Measurements from ENCODE around the gene CASTOR2.
"Not testable (repeated sequence)": the region's sequence is repeated elsewhere in the genome, so short reads cannot be mapped to it uniquely, and the experiment has no call there.

Gene CASTOR2

DNA sequence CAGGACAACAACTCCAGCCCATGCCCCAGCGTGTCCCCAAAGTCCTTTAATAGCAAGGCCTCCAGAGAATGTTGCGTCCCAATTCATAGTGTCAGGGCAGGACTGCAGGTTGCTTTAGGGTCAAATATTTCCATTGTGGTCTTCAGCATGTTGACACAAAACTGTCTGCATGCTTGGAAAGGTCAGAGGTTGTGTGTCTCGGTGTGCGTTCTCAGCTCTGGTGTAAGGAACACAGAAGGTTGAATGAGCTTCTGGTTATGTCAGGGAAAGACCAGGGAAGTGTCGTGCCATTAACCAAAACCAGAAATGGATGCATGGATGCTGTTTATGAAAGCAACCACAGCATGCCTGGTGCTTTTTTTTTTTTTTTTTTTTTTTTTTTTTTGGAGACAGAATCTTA, 31.9 kb downstream of the CASTOR2 start:
- DNase-seq, result not testable (repeated sequence)

DNA sequence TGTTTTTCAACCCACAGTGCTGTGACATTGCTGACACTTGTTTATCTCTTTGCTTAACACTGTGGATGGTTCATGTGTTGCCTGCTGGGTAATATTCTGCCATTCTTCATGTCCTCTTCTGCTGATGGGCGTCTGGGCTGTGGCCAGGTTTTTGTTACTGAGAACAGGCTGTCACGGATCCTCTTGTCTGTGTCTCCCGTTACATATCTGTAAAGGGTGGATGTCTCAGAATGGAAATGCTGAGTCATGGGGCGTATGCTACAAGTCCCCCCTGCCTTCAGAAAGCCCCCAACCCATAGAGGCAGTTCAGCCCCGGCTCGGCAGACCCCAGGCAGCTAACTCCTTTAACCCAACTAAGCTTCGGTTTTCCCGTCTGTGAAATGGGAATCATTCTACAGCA, 33.3 kb downstream of the CASTOR2 start:
- peak; percentile 66 for DNase-seq

DNA sequence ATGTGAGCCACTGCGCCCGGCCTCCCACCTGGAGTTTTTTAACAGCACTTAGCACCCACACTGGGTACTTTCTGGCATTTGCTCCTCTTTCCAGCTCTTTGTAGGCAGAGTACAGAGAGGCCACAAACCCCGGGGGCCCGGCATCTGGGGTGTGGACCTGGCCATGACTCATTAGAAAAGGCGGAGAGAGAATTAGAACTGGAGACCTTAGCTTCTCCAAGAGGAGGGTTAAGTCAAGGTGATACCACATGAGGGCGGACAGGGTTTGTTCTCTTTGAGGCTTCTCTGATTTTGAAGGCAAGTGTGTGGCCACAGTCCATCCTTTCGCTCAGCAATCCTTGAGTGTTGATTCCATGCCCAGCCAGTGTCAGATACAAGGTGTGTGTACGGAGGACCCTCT, 36.9 kb downstream of the CASTOR2 start:
- DNase-seq, result not testable (repeated sequence)

DNA sequence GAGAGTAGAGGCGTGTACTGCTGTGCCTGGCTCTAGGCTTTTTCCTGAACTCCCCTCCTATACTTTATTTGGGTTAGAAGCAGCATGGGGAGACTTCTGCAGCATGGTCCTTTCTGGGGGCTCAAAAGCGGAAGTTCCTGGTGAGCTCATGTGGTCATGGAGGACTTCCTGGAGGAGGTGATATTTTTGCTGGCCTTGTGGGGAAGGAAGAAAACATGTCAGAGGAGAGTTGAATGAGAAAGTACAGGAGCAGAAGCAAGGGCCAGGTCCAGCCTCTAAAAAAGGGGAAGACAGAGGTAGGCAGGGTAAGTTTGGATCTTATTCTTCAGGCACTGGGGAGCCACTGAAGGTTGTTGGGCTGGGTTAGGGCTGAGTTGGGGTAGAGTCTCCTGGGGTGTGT, 45.5 kb downstream of the CASTOR2 start:
- peak; percentile 30 for DNase-seq

DNA sequence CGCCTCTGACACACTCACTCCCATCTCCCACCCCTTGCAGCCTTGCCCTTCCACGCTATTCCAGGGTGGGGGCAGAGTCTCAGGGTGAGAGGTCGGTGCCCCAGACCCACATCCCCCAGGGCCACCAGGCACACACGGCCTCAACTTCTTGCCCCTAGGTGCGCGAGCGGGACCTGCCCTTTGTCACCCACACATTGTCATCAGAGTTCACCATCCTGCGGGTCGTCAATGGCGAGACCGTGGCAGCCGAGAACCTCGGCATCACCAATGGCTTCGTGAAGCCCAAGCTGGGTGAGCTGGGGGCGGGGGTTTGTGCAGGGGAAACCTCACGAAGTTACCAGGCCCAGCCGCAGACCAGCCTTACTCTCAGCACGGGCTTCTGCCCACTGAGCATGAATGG, 53.3 kb downstream of the CASTOR2 start:
- no peak for DNase-seq

DNA sequence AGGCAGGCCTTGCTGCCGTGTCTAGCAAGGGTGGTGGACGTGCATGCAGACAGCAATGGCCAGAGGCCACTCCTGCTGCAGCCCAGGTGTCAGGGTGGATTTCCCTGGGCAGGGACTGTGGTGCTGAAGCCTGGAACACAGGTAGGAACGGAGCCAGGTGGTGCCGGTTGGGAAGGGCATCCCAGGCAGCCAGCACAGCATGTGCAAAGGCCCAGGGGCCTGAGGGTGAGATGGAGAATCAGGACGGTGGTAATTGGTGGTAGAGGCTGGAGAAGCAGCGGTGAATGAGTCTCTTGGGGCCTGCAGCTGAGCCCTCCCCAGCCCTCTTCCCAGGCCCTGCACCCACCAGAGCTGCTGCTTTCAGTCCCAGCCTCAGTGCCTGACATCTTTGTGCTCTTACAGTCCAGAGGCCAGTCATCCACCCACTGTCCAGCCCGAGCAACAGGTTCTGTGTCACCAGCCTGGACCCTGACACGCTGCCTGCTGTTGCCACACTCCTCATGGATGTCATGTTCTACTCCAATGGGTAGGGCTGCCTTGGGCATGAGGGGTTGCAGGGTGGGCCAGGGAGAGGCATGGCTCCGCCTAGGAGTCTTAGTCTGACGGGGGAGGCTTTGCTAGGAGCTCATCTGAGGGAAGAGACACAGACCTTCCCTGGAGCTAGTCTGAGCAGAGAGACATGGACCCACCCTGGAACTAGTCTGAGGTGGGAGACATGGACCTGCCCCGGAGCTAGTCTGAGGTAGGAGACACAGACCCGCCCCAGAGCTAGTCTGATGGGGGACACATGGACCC, 54.3 kb downstream of the CASTOR2 start:
- no peak for DNase-seq

DNA sequence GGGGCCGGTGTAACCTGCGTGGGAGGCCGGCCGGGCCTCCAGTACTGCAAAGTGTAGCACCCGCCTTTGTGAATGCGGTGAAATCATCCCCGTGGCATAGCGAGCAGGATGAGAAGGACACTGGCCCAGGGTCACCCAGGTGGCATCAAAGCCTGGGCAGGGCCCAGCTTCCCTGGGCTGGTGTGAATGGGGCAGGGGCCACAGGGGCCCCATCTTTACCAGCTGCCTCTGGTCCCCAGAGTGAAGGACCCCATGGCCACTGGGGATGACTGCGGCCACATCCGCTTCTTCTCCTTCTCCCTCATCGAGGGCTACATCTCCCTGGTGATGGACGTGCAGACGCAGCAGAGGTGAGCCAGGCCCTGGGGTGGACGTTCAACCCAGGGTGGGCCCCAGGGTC, 55.3 kb downstream of the CASTOR2 start:
- DNase-seq, result no peak

DNA sequence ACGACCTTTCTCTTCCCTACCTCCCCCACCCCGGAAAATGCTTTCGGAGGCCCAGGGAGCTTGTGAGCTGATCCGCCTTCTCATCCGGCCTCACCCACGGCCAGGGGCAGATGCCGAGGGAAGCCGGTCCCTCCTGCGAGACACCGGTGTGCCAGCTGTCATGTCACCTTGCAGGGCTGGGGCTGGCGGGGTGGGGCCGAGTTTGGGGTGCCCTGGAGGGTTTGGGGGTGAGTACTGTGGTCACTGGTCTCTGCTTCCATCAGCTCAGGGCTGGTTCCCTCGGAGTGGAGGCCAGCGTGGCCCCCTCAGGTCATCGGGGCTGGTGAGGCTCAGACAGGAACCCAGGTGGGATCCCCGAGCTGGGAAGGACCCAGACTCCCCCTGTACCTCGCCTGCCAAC, 60.4 kb downstream of the CASTOR2 start:
- no peak for DNase-seq

DNA sequence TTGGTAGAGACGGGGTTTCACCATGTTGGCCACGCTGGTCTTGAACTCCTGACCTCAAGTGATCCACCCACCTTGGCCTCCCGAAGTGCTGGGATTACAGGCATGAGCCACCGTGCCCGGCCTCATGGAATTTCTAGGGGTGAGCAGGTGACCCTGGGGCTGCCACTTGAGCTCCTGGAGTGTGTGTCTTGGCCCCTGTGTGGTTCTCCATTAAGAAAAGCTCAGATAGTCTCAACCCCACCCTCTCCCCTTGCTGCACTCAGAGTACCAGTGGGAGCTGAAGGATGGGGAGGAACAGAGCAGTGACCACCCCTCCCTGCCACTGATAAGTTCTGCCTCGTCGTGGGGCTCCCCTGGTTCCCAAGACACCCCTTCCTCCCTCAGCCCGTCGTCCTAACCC, 63.8 kb downstream of the CASTOR2 start:
- DNase-seq, result no peak

DNA sequence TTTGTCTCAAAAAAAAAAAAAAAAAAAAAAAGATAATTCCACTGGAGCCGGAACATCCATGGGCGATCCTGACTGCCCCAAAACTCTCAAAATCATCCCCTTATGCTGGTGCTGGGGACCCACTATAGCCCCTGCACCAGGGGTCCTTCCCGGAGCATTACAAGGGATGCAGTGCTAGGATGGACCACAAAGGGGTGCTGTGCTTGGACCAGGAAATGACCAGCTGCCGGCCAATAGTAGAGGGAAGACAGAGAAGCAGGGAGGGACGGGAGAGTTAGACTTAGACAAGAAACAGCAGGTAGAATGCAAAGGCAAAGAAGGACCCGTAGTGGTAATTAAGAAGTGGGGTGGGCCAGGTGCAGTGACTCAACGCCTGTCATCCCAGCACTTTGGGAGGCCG, 68.6 kb downstream of the CASTOR2 start:
- DNase-seq, result peak; percentile 24

DNA sequence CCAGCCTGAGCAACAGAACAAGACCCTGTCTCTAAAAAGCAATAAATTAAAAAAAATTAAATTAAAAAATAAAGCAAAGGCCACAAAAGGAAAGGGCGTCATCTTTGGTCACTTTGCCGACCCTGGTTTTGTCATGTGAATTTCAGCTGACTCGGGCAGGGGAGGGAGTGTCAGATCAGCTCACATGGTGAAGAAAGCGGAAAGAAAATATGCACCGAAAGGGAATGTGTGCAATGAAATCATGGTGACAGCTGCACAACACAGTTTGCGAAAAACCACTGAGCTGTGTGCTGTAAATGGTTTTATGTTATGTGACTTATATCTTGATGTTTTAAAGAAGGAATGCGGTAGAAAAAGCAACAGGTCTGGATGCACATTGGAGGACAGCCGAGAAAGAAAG, 69.3 kb downstream of the CASTOR2 start:
- DNase-seq, result no peak

DNA sequence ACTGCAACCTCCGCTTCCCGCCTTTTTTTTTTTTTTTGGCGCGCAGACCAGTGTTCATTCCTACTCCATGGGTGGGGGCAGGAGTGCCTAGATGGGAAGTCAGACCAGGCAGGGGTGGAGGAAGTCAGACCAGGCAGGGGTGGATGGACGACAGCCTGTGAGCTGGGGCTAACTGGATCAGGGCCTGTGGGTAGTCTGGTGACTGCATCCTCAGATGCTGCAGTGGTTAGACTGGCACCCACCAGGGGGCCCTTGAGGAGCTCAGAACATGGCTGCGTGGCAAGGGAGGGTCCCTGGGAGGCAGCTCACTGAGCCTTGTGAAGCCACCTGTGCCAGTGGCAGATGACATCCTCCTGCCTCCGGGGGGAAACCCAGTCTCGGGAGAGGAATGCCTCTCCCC, 74.0 kb downstream of the CASTOR2 start:
- DNase-seq, result peak; percentile 32

DNA sequence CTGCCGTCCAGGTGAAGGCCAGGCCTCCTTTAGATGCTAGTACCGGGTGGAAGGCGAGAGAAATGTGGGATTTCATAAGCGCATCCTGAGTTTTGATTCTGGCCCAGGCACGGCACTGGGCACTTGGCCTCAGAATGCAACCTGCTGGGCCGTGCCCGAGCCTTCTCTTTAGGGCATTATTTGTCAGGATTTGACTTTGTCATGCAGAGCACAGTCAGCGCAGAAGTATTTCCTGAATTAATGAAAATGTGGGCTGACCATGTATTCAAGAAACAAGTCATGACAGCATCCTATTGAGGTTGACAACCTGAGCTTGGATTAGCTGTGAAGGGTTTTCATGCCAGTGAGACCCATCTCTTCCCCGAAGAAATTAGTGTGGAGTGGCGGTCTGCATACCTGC, 74.7 kb downstream of the CASTOR2 start:
- DNase-seq, result no peak

DNA sequence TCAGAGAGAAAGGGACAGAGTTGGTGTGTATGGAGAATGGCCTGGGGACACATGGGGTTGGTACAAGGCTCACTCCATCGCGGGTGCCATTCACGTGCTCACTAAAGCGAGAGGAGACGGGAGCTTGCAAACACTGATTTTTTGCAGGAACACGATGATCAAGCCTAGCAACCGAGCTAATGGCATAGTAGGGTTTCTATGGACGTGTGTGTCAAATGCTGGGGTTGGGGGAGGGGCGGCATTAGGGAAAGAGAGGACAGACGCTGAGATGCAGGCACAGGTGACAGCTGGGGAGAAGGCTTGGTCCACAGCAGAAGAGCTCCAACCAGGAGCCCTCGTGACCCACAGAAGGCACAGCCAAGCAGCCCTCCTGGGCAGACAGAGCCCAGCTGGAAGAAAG, 75.2 kb downstream of the CASTOR2 start:
- DNase-seq, result no peak

DNA sequence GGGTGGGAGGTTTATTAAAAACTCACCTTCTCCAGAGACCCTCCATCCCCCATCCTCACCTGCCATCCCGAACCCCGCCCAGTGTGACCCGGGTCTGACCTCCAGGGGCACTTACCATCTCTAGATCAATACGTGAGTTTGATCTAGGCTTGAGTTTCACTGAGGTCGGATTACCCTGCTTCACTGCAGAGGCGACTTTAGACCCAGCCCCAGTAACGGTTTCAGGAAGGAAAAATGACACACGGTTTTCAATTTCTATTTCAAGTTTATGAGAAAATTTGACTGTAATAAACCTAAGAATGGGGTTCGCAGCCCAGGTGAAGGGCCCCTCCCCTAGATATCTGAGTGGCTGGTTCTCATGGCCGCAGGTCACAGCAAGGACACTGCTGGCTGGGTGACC, 76.0 kb downstream of the CASTOR2 start:
- no peak for DNase-seq

DNA sequence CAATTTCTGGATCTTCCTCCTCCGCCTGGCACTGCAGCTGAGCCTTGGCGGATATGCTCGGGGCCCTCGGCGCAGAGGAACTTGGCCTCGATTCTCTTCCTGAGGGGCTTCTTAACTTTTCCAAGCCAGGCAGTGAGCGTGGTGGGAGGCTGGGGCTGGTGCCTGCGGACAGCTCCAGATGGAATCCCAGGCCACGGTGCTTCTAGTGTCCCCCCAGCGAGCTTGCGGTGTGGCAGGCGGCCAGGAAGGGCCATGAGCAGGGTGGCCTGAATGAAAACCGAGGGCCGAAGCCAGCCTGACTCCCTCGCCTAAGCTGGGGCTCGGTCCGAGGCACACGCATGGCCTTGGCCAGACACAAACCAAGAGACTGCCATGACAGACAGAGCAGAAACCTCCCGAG, 77.8 kb downstream of the CASTOR2 start:
- DNase-seq, result no peak

DNA sequence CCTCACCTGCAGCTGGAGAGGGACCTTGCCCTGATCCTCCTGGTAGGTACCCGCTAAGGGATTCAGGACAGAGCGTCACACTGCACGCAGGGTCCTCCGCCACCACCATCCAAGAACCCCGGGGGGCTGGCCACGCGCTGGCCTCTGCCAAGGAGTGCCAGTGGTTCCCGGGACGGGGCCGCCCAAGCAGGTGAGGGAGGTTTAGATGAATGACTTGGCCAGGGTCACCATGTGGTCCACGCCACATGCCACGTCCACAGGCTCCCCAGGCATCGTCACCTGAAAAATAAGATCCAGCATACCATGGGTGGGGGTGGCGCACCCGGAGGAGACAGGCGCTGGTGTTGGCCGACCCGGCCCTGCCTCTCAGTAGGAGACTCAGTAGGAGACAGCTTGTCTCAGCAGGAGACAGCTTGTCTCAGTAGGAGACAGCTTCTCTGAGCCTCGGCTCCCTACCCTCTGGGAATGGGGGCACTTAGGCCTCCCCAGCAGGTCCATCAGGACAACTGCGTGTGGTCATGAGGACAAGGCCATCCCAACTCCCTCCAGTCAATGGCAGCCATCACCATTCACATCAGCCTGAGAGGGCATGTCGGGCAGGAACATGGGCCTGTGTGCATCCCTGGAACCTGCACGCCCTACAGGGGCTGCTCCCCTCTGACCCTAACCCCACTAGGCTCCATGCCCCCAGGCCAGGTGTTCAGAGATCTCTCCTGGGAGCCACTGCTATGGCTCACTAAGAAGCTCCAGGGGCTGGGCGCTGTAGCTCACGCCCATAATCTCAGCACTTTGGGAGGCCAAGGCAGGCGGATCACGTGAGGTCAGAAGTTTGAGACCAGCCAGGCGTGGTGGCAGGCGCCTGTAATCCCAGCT, 78.6 kb downstream of the CASTOR2 start:
- DNase-seq, result no peak

DNA sequence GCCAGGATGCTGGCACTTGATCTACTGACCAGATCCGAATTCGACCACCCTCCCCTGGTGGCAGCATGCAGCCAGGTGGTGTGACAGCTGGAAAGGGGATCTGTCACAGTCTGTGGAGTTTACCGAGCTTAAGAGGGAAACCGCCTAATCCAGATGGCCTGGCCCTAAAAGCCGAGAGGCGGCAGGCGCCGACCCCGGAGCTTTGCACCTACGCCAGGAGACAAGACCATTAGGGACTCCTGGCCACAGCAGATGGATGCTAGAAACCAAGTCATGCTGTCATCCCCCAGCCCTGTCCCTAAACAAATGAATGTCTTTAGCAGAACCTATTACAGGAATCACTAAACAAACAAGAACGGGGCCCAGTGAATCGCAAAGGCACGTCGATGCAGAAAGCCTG, 81.4 kb downstream of the CASTOR2 start:
- no peak for DNase-seq

DNA sequence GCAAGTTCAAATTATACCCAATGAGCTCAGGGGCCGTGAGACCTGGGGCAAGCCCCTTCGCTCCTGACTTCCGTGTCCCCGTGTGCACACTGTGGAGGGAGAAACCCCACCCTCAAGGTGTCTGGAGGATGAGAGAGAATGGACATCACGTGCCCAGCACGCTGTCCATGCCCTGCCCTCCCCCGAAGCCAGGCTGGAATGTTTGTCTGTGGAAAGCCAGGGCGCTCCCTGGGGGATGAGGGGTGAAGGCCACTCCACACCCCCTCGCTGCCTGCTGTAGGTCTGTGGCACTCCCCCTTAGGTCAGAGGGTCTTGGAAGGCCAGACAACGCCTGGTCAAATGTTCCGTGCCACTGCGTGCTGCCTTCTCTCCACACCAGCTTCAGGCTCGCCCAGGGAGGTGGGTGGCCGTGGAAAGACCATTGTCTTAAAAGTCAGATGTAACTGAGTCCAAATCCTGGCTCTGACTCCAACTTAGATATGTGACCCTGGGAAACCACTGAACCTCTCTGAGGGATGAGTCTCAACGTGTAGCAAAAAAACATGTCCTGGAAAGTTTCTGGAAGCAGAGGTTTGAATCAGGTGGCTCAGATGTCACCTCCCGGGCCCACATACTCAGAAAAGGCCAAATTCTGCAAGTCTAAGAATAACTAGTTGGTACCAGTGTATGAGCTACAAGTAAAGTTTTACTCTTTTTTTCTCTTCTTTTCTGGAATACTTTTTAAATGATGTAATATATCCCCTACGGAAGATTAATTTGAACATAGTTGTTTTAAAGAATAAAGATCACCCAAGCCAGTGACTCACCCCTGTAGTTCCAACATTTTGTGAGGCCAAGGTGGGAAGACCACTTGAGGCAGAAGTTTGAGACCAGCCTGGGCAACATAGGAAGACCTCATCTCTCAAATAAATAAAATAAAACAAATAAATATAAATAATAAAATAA, 84.2 kb downstream of the CASTOR2 start:
- DNase-seq, result no peak

DNA sequence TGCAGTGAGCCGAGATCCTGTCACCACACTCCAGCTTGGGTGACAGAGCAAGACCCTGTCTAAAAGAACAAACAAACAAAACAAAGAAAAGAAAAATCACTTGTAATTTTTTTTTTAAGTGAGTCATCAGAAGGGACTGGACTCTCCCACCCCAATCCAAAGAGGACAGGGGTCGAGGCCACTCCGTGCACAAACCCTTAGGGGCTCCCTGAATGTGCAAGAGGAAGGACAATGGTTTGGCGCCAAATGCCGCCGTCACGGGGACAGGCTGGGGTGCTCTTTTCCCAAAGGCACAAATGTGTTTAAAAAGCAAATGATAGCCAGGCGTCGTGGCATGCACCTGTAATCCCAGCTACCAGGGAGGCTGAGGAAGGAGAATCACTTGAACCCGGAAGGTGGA, 85.3 kb downstream of the CASTOR2 start:
- DNase-seq, result no peak

DNA sequence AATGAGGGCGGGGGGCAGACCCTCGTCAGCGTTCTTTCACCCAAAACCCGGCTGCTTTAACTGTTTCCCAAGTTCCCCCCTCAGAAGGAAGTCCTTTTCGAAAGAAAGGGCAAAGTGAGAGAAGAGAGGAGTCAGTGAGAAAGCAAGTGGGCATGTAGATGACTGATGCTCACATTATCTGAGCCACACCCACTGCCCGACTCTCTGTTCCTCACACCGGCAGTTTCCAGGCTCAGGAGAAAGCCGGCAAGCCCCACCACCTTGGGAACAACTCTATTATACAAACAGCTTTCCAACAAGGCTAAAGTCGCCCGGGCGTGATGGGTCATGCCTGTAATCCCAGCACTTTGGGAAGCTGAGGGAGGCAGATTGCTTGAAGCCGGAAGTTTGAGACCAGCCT, 86.0 kb downstream of the CASTOR2 start:
- no peak for DNase-seq

DNA sequence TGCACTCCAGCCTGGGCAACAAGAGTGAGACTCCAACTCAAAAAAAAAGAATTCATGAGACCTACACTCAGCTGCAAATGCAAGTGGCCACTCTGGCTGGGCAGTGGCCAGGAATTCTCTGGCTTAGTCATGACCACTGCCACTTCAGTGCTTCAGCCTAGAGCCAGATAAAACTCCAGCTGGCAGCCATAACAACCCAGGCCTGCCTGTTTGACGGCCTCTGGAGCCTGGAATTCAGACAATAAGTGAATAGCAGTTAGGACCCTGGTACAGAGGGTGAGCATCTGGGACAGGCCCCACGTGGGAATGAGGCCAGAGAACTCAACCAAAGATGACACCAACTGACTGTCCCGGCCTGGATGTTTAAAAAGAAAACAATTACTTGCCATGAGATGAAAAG, 90.2 kb downstream of the CASTOR2 start:
- DNase-seq, result no peak

DNA sequence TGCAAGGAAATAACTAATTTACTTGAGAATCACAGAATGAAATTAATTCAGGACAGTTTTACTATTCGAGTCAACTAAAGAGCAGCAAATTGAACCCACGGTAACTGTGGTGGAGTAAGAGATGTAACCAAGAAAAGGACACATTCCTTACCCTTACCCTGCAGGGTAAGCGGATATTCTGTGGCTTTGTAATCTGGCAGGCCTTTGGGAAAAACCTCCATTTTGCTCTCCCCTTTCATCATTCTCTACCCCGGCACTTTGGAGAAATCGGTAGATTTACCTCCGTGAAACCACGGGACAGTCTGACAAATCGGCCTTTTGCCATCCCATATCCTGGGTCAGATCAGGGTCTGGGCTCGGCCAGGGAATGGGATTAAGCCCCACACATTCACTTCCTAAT, 90.7 kb downstream of the CASTOR2 start:
- DNase-seq, result no peak
